ENCODE measurements around the gene ME3.

ME3 gene

DNA sequence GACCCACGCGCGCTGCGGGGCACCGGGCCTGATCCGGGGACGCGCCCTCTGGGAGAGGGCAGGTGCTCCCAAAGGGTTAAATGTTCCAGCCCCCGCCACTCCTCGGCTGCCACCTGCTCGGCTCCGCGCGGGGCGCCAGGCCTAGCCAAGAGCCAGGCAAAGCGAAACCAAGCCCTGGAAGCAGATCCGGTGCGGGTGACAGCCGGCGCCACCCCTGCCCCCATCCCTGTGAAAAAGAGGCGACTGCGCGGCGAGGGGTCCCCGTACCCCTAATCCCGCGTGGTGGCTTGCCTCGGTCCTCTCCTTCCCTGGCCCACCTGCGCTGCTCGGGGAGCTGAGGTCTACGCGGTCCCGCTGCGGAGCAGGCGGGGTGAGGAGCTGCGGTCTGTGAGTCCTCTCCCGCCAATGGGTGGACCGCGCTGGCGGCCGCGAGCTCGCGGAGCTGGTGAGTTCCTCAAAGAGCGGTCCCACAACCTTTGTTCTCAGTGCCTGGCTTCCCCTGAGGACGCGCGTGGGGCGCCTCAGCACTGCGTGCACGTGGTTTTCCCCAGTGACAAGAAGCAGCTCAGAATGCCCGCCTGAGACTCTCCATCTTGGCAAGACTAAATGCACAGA lies at the start of gene ME3:
Gene ME3, minus strand, starts transcription at position 610 of the 615 bp plus-strand sequence.
- Mint-ChIP-seq H3K4me1 (ENCODE audit: low read depth) (peaks cover 5% of the 10 kb centered on the region), H3K9me3 (no peaks in the 10 kb centered on the region), H3K36me3 (ENCODE audit: low read depth) (no peaks in the 10 kb centered on the region), H3K27ac (no peak within 1 kb of the TSS), H3K27me3 (peaks cover 59% of the 10 kb centered on the region), H3K4me3 (peak within 1 kb of the TSS; percentile 71)

DNA sequence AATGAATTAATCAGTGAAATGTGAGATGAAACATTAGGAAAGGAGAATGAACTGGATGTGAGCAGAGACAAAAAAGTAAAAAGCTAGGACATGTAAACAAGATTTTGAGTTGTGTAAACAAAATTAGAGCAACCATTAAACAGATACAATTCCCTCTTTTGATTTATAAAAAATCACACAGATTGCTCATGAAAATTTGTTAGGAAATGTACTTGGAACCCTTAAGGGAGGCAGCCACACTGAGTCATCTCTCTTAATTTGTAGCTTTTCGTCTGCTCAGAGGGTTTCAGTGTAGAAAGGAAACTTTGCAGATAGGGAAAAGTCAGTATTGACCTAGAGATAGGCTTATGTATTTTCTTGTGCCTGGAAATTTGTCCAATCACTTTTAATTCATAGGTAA lies 49.6 kb upstream of the ME3 start:
- no peaks in the 10 kb centered on the region for H3K4me1 Mint-ChIP-seq (ENCODE audit: low read depth)
- H3K9me3 Mint-ChIP-seq: peaks cover 20% of the 10 kb centered on the region
- H3K27me3 Mint-ChIP-seq: peaks cover 5% of the 10 kb centered on the region
- H3K4me3 Mint-ChIP-seq: no peak overlapping the region
- H3K36me3 Mint-ChIP-seq (ENCODE audit: low read depth): no peaks in the 10 kb centered on the region
- H3K27ac Mint-ChIP-seq: no peak overlapping the region

DNA sequence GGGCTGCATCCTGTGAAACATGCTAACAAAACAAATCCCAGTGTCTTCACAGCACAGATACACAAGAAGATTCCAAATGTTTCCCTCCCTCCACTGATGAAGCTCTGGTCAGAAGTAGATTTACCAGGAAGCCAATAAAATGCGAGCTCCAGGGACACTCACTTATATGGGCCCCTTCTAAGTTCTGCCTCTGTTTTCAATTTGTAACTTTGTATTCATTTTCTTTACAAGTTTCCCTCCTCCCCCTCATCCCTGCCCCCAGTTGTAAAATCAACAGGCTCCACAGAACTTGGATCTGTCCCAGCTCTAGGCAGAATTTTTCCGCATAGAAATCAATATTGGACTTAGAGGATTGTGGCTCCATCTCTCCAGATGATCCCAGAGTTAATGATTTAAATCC lies 48.1 kb upstream of the ME3 start:
- Mint-ChIP-seq H3K4me3 (no peak overlapping the region), H3K27ac (no peak overlapping the region), H3K36me3 (ENCODE audit: low read depth) (no peaks in the 10 kb centered on the region), H3K4me1 (ENCODE audit: low read depth) (no peaks in the 10 kb centered on the region), H3K9me3 (peaks cover 20% of the 10 kb centered on the region), H3K27me3 (no peaks in the 10 kb centered on the region)

DNA sequence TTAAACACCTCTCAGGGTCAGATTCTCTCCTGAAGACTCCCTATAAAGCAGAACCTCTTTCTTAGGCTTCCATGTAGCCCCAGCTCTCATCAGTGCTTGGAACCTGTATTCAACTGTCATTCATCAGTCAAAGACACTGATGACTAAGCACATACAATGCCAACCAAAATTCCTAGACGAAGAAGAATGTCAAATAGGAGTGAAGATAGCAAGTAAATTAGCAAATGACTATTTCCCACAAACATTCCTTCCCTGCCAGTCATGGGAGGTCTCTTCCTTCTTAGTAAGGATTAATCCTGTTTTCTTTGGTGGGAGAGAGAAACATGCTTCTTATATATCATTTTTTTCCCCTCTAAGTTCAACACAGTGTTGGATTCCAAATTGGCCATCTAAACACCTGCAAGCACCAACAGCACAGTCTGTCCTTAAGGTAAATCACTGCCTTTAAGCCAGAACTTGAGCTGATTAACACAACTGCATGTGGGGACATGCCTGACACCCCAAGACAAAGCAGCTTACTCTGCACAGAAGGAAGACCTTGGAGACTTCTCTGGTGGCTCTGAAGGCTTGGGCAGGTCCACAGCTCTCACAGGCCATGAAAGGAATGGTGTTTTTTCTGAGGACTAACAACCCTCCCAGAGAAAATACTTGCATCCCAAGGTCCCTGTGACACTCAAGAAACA lies 47.5 kb upstream of the ME3 start:
- H3K4me1 Mint-ChIP-seq (ENCODE audit: low read depth): no peaks in the 10 kb centered on the region
- H3K36me3 Mint-ChIP-seq (ENCODE audit: low read depth): no peaks in the 10 kb centered on the region
- no peak overlapping the region for H3K27ac Mint-ChIP-seq
- peaks cover 20% of the 10 kb centered on the region for H3K9me3 Mint-ChIP-seq
- no peaks in the 10 kb centered on the region for H3K27me3 Mint-ChIP-seq
- H3K4me3 Mint-ChIP-seq: no peak overlapping the region

DNA sequence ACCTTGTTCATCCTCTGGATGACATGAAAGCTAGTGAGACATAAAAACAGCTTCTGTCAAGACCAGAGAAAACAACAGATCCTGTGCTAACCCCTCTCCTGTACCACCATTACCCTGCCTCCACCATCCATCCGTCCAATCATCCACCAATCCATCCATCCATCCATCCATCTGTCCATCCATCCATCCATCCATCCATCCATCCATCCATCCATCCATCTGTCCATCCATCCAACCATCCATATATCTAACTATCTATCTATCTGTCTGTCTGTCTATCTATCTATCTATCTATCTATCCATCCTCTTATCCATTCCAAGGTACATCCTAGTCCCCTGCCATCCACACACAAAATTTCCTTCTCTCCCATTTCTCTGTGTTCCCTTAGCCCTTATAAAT lies 46.6 kb upstream of the ME3 start:
- H3K4me3 Mint-ChIP-seq: no peak overlapping the region
- no peaks in the 10 kb centered on the region for H3K4me1 Mint-ChIP-seq (ENCODE audit: low read depth)
- H3K9me3 Mint-ChIP-seq: peaks cover 20% of the 10 kb centered on the region
- no peaks in the 10 kb centered on the region for H3K27me3 Mint-ChIP-seq
- H3K27ac Mint-ChIP-seq: no peak overlapping the region
- H3K36me3 Mint-ChIP-seq (ENCODE audit: low read depth): no peaks in the 10 kb centered on the region

DNA sequence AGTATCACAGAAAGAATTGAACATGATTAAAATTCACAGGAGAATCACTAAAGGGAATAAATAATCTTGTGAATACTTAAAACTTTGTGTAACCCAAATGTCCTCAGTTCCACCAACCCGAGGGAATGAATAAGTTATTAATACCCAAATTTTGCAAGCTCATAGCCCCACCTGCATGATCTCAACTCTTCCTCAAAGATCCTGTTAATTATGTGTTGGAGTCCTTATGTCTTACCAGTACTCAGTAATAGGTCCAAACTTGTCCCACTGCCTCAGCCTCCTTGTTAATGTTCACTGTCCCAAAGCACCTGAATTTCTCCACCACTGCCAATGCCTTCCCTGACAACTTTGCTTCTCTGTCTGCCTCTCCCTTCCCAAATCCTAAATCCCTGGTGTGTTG lies 46.1 kb upstream of the ME3 start:
- H3K9me3 Mint-ChIP-seq: peaks cover 20% of the 10 kb centered on the region
- no peaks in the 10 kb centered on the region for H3K4me1 Mint-ChIP-seq (ENCODE audit: low read depth)
- no peaks in the 10 kb centered on the region for H3K27me3 Mint-ChIP-seq
- no peak overlapping the region for H3K4me3 Mint-ChIP-seq
- H3K36me3 Mint-ChIP-seq (ENCODE audit: low read depth): no peaks in the 10 kb centered on the region
- no peak overlapping the region for H3K27ac Mint-ChIP-seq

DNA sequence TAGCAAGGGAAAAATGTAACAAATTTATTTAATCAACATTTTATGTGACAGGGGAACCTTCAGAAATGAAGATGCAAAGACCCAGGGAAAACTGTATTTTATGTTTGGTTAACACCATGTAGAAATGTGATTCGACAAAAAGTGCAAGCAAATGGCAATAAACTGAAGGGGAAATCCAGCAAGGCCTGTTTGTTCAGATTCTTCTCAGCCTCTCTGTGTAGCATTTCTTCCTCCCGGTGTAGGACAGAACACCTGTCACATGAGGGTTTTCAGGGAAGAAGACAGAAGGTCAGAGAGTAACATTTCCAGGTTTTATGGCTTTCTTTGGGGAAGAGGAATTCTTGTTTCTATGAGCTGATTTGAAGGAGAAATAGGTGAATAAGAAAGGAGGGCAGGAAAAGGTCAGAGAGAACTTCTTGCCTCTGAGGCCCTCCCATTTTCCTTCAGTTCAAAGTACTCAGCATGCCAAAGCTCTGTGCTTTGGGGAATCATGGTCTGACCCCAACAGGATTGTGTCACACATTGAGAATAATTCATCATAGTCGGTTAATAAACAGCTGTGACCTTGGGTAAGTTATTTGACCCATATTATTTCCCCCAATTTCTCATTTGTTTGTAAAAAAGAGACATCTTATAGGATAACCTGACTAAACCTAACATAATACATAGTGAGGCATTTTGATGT lies 45.5 kb upstream of the ME3 start:
- Mint-ChIP-seq H3K9me3 (peaks cover 15% of the 10 kb centered on the region), H3K27ac (no peak overlapping the region), H3K4me3 (no peak overlapping the region), H3K36me3 (ENCODE audit: low read depth) (no peaks in the 10 kb centered on the region), H3K4me1 (ENCODE audit: low read depth) (no peaks in the 10 kb centered on the region), H3K27me3 (no peaks in the 10 kb centered on the region)

DNA sequence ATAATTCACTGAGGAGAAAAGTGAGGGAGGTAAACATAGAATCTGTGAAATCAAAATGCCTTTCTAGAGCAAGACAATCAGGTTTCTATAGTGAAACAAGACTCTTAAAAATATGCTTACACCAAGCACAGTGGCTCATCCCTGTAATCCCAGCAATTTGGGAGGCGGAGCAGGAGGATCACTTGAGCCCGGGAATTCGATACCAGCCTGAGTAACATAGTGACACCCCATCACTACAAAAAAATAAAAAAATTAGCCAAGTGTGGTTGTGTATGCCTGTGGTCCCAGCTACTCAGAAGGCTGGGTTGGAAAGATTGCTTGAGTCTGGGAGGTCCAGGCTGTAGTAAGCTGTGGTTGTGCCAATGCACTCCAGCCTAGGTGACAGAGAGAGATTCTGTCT lies 43.2 kb upstream of the ME3 start:
- H3K4me1 Mint-ChIP-seq (ENCODE audit: low read depth): no peaks in the 10 kb centered on the region
- no peaks in the 10 kb centered on the region for H3K9me3 Mint-ChIP-seq
- no peak overlapping the region for H3K27ac Mint-ChIP-seq
- H3K27me3 Mint-ChIP-seq: no peaks in the 10 kb centered on the region
- no peak overlapping the region for H3K4me3 Mint-ChIP-seq
- H3K36me3 Mint-ChIP-seq (ENCODE audit: low read depth): no peaks in the 10 kb centered on the region

DNA sequence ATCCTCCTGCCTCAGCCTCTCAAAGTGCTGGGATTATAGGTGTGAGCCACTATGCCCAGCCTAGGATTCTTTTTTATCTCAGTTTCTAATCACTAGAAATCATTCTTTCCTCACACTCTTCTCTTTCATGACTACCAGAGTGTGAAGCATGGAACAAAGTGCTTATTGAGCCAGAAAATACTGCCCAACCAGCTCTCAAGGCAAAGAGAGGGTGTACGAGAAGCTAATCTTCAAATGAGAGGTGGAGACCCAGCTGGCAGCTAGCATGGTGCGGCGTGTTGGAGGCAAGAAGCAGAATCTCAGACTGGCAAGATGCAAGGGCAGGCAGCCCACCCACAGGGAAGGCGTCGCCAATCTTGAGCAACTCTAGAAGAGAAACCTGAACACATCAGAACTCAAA lies 41.1 kb upstream of the ME3 start:
- Mint-ChIP-seq H3K27me3 (peaks cover 8% of the 10 kb centered on the region), H3K36me3 (ENCODE audit: low read depth) (no peaks in the 10 kb centered on the region), H3K4me3 (no peak overlapping the region), H3K9me3 (peaks cover 9% of the 10 kb centered on the region), H3K27ac (no peak overlapping the region), H3K4me1 (ENCODE audit: low read depth) (no peaks in the 10 kb centered on the region)

DNA sequence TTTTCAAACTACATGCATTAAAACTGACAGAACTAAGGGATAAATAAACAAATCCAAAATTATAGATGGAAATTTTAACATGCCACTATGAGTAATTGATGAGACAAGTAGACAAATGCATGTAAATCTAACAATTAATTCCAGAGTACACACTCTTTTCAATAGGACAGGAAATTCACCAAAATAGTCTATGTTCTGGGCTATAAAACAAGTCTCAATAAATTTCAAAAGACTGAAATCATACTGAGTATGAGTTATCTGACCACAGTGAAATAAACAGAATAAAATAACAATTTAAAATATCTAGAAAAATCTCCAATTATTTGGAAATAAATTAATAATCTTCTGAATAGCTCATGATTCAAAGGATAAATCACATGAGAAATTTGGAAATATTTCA lies 38.5 kb upstream of the ME3 start:
- Mint-ChIP-seq H3K27me3 (peaks cover 13% of the 10 kb centered on the region), H3K36me3 (ENCODE audit: low read depth) (no peaks in the 10 kb centered on the region), H3K4me3 (no peak overlapping the region), H3K27ac (no peak overlapping the region), H3K4me1 (ENCODE audit: low read depth) (no peaks in the 10 kb centered on the region), H3K9me3 (peaks cover 9% of the 10 kb centered on the region)

DNA sequence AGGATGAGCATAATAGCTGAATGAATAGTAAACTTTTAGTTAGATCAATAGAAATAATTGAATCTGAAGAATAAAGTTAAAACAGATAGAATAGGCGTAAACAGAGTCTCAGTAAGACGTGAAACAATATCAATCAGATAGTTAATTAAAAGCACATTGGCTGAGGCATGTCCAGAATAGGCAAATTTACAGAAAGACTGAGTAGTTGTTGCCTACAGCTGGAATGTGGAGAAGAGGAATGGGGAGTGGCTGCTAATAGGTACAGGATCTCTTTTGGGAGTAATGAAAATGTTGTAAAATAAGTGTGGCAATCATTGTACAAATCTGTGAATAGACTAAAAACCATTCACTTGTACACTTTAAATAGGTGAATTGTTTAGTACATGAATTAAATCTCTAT lies 36.3 kb upstream of the ME3 start:
- Mint-ChIP-seq H3K27me3 (peaks cover 18% of the 10 kb centered on the region), H3K27ac (no peak overlapping the region), H3K4me1 (ENCODE audit: low read depth) (no peaks in the 10 kb centered on the region), H3K36me3 (ENCODE audit: low read depth) (no peaks in the 10 kb centered on the region), H3K9me3 (peaks cover 9% of the 10 kb centered on the region), H3K4me3 (no peak overlapping the region)

DNA sequence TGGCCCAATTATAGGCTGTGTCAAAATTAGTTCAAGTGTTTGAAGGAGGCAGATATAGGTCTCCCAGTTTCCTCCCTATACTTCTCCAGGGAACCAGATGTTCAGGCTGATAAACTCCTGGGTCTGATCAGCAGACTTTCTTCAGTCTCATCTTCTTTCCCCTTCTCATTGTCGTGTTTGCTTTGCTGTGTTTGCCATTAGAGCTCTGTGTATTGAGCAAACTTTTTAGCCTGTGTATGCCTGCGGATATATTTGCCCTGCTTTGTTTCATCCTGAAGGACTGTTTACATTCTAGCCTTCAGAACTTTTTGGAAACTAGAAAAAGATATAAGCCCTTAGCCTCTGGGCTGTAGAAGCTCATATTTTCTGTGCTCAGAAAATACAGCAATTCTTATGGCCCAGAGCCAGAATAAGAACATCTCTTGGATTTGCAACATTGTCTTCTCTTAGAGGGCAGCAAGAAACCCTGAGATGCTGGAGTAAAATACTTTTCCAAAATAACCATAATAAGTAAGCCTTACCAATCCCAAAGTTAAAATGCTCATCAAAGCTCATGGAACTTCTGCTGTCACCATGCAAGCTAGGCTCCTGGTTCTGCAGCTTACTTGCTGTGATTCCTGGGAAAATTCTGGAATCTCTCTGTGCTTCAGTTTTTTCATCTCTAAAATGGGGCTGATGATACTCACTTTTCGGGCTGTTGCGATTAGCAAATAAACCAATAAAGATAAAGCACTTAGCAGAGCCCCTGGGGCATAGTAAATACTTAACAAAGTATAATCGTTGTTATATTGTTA lies 34.1 kb upstream of the ME3 start:
- peaks cover 9% of the 10 kb centered on the region for H3K9me3 Mint-ChIP-seq

DNA sequence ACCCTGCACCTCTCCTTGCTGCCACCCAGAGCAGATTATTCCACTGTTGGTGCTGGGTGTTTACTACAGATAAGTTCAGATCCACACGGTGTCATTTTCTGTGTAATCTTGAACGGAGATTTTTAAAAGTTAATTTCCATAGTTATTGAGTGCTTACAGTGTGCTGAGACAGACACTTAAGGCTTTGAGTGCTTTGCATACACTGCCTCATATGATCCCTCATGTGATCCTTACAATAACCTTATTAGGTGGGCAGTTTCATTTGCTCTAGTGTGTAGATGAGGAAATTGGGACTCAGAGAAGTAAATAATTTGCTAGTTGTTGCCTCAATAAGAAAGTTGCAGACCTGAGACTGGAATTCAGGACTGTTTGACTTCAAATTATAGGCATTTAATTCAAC lies 32.3 kb upstream of the ME3 start:
- Mint-ChIP-seq H3K27ac (no peak overlapping the region), H3K4me1 (ENCODE audit: low read depth) (no peaks in the 10 kb centered on the region), H3K27me3 (peaks cover 11% of the 10 kb centered on the region), H3K9me3 (peaks cover under 1% of the 10 kb centered on the region), H3K4me3 (no peak overlapping the region), H3K36me3 (ENCODE audit: low read depth) (no peaks in the 10 kb centered on the region)

More for the DNA sequence above, 34.1 kb upstream of the ME3 start:
- H3K4me1 Mint-ChIP-seq (ENCODE audit: low read depth): no peaks in the 10 kb centered on the region
- H3K27me3 Mint-ChIP-seq: peaks cover 19% of the 10 kb centered on the region
- H3K4me3 Mint-ChIP-seq: no peak overlapping the region
- no peak overlapping the region for H3K27ac Mint-ChIP-seq
- H3K36me3 Mint-ChIP-seq (ENCODE audit: low read depth): no peaks in the 10 kb centered on the region

DNA sequence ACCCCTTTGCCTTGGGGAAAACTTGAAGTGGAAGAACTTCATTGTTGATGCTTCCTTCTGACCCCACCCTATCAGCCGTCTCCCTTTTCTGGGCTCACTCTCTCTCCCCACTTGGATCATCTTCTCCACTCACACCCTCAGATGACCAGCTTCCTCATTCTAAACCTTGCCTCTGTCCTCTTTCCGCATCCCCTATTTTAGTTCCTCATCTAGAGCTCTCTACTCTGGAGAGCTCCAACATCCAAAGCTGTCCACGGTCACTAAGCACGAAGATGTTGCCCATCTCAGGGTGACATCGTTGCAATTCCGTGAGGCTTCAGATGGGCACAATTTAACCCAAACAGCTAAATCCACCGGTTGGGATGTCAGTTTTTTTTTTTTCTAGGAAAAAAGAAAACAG lies 31.6 kb upstream of the ME3 start:
- no peak overlapping the region for H3K27ac Mint-ChIP-seq

More for the DNA sequence above, 31.6 kb upstream of the ME3 start:
- Mint-ChIP-seq H3K9me3 (no peaks in the 10 kb centered on the region), H3K4me3 (no peak overlapping the region), H3K4me1 (ENCODE audit: low read depth) (no peaks in the 10 kb centered on the region), H3K27me3 (peaks cover 11% of the 10 kb centered on the region), H3K36me3 (ENCODE audit: low read depth) (no peaks in the 10 kb centered on the region)
